Left forelimb (tissue), 1 donor: ENCODE measurements around the gene KRTAP6-3.

ENCODE experiments used
- DNase-seq: peaks from one replicate; pipeline ENCODE4 v3.0.0-alpha.2; 2018; ENCODE audit warnings: low spot score

The KRTAP6-3 gene

GRCh38 chr21:30625449-30626165 lies 33.4 kb downstream of the KRTAP6-3 start:
- no peak for DNase-seq

DNA sequence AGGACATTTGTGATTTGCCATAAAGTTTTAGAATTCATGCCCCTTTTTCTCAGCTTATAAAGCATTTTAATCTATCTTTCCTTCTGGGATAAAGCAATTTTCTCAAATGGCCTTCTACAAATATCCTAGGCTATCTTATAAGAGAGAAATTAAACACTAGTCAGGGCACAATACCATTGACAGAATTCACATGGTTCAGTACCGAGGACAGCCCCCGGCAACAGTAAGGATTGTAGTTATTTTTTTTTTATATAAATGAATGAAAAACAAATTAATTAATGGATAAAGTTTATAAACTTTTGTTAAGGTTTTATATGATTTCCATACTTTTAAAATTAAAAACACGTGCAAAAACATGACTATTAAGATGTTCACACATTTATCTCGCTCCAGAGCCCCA lies 35.9 kb downstream of the KRTAP6-3 start:
- no peak for DNase-seq

DNA sequence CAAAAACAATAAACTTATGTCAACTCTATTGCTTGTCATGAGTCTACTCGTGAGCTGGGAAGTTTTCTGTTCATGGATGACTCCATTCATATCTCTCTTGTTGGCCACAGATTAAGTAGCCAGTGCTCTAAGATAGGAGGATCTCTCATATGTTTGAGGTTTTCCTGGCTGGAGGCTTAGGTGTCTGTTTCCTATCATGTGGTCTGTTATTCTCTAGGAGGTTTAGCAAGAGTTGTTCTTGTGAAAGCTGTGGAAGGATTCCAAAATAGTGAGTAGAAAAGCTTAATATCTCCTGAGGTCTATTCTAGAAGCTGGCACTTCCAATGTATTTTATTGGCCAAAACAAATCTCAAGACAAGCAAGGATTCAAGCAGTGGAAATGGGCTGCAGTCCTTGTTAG lies 37.0 kb downstream of the KRTAP6-3 start:
- DNase-seq = no peak

- DNase-seq = no peak
Measured at GRCh38 chr21:30634906-30635305, 42.7 kb downstream of the KRTAP6-3 start, which contains the start of gene KRTAP20-2. Gene KRTAP20-2, plus strand, starts transcription at chr21:30635206. Its CDS starts 58 bp downstream, at chr21:30635264.

- DNase-seq = no peak
Measured at GRCh38 chr21:30638686-30639085, 46.4 kb downstream of the KRTAP6-3 start.

GRCh38 chr21:30642564-30642963 lies 50.3 kb downstream of the KRTAP6-3 start, which contains the start of gene KRTAP20-3:
Gene KRTAP20-3, plus strand, starts transcription at chr21:30642864.
- no peak for DNase-seq
